Activated CD8-positive, alpha-beta memory T cell treated with anti-CD3 and anti-CD28 coated beads for 24 hours (primary cell): ENCODE measurements around the gene TCF4.

Experiments used
- DNase-seq: peaks from one replicate; pipeline ENCODE4 v3.0.0-alpha.2; 2020

The TCF4 gene

DNA sequence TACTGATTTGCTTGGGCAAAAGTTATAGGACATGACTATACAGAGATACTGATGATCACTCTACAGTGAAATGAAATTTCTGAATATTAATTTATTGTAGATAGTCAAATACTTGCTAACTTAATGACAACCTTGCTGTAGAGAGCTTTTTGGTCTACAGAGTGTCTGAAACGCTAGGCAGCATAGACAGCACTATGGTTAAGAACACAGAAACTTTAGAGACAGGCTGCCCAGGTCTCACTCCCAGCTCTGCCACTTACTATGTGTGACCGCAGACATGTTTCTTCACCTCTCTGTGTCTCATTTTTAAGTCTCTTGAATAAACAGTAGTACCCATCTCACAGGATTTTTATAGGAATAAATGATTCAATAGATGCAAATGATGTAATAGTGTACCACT, 247.0 kb downstream of the TCF4 start:
- no peak for DNase-seq

DNA sequence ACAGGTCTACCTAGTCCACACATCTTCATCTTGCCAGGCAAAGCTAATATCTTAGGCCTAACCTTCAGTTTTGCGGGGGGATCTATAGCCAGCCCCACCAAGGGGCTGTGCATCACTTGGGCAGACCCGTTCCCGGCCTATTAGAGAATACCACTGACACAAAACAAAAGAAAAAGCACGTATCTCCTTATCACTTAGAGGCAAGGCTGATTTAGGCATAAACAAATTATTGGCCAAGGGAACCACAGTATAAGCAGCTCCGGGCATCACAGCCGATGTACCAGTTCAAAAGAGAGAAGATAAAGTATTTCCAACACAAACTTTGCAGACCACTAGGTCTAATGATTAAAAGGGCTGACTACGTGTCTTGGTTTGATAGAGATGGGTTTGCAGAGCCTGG, 248.0 kb downstream of the TCF4 start:
- DNase-seq = no peak

DNA sequence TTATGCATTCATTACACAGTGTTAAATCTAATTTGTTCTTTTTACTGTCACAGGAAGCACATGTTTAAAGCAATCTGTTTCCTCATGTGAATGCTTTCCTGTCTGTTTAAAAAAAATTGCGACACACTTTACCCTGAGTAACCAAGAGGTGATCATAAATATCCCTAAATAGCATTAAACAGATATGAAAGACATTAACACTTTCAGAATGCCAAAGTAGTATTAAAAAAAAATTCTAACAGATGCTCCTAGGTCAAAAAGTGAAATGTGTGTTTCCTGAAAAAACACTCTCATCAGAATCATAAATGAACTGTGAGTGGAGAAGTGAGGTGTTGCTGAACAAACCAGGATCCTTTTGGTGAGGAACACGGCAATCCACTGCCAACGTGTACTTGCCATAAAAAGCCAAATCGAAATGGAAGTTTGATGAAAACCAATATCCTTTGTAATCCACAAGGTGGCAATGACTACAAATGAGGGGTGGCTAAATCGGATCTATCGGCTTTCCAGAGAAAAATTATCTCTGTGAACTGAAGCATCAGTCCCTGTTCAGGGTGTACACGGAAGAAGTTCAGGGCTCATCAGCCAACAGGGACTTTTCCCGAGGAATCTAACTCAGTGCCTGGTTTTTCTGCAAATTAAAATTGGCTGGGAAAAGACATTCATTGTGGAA, 248.9 kb downstream of the TCF4 start:
- no peak for DNase-seq

DNA sequence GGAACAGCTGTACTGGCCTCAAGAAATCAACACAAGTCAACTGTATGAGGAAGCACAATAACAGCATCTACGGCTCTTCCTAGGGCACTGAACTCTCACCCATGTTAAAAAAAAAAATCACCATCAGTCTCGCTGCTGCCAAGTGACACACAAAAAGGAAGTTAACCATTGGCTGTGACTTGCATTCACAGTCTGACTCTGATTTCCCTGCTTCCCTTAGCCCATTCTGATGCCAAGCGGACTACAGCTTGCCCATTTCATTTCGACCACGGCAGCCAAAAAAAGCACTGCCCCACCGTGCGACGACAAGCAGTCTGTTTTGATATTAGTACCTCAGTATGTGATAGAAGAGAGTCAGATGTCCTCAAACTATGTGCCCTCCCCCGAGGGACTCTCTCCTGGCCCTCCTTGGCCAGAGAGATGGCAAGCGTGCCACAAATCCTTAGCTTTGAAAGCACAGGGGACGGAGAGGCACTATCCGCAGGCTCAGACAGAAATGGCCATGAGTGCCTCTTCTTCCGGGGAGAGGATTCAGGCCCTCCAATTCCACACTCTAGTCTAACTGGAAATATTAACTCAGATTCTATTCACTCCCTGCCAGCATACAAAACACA, 250.0 kb downstream of the TCF4 start:
- no peak for DNase-seq

DNA sequence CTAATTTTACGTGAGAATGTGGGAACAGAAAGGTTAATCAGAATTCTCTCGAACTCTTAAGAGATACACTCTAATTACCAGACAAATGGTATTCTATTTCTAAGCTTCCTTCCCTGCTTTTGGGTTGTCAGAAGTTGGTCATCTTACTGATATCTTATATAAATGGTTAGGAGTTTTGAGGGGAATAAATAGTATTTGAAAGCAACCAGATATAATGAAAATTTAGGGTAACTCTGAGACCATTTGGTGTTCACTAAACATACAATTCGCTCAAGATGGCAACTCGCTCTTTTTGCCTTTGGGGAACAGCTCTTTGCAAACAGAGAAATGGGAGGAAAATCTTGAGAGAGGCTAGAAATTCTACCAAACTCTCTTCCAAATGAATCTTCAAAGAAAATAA, 250.9 kb downstream of the TCF4 start:
- DNase-seq = no peak

DNA sequence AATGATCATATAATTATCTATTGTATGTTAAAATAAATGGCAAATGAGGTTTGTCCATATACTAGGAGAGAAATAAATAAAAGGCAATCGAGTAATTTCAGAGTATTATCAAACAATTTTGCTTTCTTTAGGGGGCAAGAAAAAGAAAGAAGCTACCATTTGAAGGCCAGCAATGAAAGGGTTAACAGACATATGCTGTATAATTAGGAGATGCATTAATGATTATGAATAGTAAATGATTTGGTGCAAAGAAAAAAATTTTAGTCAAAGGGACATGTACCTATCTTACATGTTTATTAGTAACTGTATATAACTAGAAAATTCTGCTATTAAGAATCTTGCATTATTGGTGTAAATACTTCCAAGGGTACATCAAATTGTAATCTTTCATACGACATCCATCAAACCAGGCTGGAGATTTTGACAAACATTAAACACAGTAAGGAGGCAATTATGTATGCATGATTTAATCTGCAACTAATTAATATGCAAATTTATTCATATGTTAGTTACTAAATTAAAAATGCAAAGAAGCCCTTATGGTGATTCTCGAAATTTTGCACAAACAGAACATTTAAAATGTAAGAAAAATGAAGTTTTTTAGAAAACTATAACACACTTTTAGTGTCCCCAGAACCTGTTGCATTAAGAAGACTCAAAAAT, 251.4 kb downstream of the TCF4 start:
- no peak for DNase-seq

DNA sequence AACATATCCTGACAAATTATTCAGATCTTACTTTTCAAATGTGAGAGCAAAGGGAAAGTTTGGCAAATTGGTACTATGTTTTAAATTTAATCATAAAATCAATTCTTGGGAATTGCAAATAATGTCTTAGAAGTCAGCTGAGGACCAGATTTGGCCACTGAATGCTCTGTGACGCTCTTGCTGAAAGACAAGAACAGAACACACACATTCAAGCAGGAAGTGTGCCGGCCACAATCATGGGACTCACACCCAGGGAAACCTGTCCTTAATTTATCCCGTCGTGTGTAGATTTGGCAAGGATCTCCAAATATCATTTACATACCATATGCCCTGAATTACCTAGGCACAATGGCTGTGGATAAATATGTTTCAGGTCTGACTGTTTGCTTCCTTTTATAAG, 253.1 kb downstream of the TCF4 start:
- no peak for DNase-seq

DNA sequence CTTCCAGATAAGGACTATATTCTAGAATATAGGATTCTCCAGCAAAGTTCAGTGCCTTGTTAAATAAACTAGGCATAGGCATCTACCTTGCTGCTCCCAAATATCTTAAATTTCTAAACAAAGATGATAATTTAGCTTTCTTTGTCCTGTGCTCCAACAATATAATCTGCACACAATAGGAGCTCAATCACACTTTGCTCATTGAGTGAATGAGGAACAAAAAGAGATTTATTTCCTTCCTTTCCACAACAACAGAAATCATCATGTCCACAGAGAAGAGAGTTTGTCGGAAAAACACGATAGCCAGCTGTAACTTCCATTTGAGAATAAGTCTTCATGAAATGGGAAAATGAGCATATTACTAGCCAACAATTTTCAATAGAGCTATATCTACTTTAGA, 256.7 kb downstream of the TCF4 start:
- DNase-seq = no peak

DNA sequence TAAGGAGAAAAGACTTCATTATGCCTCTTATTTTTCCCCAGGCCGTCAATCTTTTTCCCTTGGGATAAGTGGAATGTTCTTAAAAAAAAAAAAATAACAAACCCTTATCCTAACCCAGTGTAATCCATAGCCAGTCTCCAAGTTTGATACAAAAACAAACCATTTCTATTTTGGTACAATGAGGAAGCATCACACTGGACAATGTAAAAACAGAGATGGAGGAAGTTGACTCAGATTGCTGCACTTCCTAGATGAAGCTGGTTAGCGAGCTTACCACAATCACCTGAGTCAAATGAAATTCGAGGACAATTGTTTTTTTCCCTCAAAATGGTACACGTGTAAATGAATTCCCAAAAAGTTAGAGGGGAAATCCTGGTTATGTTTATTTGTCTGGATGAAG, 259.7 kb downstream of the TCF4 start:
- no peak for DNase-seq

DNA sequence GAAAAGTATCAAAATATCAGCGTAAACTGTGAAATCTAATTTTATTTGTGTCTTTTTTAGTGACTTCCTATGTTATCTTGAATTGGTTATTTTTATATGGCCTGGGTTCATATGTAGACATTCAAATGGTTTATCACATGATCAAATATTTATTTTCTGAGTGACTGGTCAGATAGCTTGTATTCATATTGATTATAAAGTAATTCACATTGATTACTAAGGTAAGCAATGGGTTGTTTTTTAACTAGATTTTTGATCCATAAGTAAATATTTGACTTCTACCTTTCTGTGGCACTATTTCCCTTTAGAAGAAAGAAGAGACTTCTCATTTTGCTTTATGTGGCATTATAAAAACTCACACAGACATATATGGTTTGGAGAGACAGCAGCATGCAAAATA, 260.5 kb downstream of the TCF4 start:
- DNase-seq = no peak

DNA sequence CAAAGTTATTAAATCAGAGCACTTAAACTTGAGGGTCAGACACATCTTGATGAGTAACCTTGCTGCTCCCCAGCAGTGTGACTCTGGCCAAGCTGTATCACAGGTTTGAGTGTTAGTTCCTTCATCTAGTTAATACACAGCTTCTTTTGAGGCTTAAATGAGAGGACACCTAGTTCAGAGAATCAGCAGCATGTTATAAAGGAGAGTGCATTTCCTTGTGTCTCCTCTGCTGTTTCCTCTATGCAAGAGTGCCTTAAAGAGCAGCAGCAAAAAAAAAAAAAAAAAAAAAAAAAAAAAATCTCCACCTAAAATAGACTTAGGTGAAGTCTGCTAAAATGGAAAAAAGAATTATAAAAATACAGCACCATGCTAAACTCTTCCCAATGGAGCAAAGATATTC, 261.9 kb downstream of the TCF4 start:
- DNase-seq = no peak

DNA sequence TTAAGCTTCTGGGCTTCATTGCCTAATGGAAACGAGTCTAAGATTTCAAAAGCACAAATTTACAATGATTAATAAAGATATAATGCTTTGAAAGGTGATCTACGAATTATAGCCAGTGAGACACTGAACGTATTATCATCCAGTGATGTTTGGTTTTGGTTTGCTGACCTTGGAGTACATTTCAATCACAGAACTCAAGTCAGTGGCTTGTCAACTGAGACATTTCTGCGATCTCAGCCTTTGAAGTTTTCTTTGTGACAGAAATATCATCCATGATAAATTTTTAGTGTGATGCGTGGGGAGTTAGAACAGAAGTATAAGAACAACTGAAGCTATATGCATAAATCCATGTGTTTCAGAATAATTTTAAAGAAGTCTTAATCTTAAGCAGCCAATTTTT, 263.8 kb downstream of the TCF4 start:
- DNase-seq = no peak

DNA sequence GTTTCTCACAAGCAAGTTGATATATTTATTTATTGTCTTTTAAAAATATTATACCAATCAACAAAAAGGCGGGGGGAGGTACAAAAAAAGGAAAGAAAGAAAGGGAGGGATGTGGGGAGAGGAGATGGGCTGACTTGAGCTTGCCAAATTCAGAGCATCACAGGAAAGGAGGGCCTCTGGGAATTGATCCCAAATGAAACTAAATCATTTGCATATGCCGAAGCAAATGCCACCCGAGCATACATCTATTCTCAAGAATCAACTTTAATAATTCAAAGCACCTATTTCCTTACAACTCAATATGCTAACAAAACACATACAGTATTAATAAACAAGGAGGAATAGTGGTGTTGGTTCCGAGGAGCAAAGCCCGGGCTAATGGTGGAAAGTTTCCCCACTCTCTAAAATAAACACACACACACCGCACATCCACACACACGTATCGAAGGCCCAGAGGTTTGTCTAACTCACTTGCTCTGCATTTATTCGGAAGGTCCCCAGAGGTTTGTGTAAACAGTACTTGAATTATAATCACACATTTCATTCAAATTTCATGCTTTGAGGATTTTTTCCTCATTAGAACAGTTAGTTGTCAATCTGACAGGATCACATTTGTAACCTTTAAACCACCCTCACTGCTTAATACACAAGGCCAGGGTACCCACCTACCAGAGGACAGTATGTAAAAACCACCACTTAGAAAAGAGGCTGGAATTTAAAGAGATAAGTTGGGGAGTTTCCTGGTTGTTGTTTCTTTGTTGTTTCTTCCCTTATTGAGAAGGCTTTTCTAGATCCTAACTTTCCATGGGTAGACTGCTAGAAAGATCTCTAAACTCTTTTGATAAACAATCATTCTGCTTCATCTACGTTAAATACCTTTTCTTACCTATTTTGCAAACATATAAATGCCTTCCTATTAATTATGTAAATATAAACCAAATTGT, 264.7 kb downstream of the TCF4 start:
- DNase-seq = no peak

DNA sequence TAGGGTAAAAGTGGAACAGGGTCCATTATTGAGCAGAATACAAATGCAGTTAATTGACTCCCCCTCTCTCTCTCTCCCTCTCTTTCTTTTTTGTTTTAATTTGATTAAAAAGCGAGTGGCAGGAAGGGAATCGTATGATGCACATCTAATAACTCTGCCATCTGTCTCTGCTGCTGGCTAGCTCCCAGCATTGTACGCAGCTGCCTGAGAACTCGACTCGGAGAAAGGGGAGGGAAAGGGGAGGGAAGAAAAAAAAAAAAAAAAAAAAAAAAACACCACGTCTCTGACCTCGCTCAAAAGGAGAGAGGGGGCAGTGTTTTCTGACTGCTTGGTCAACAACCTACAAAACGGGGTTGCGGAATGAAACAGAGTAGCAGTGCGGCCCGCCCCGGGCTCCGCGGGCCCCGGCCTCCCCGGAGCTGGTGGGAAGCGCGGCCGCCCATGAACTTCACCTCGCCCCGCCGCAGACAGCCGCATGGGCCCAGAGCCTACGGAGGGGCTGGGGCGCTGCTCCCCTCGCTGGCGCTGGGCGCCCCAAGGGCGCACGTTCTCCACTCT, 265.7 kb downstream of the TCF4 start:
- DNase-seq = no peak

DNA sequence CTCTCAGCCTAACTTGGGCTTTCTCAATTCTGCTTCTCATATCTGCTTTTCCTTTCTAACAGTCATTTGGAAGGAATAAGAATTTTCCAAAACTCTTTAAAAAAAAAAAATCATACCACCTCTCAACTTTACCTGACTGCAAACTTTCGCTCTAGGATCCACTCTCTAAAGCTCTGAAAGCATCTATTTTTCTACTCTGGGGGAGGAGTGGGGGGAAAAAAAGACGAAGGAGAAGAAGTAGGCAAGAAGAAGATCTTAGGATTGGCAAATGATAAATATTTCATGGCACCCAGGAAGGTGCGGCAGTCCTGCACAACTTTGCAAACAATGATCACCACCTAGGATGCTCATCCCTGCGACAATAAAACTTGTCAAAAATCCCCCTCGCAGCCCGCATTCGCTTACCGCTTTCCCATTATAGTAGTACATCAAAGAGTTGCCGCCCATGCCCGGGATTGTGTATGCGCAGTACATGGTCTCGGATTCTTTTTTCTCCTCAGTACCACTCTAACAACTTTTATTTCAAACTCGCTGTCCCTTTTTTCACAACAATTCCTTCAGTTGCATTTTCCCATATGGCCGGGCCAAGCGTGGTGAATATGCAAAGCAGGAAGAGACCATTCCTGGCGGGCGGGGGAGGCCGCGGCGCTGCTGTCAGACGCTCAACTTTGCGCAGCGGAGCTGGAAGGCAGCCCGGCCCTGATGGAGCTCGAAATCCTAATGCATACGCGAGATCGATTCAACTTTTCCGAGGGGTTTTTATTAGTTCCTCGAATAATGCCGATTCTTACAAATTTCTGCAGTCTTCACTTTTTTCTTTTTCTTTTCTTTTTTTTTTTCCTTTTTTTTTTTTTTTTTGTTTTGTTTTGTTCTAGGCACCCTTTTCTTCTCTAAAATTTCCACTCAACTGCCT, 266.5 kb downstream of the TCF4 start:
- DNase-seq = peak; percentile 57

DNA sequence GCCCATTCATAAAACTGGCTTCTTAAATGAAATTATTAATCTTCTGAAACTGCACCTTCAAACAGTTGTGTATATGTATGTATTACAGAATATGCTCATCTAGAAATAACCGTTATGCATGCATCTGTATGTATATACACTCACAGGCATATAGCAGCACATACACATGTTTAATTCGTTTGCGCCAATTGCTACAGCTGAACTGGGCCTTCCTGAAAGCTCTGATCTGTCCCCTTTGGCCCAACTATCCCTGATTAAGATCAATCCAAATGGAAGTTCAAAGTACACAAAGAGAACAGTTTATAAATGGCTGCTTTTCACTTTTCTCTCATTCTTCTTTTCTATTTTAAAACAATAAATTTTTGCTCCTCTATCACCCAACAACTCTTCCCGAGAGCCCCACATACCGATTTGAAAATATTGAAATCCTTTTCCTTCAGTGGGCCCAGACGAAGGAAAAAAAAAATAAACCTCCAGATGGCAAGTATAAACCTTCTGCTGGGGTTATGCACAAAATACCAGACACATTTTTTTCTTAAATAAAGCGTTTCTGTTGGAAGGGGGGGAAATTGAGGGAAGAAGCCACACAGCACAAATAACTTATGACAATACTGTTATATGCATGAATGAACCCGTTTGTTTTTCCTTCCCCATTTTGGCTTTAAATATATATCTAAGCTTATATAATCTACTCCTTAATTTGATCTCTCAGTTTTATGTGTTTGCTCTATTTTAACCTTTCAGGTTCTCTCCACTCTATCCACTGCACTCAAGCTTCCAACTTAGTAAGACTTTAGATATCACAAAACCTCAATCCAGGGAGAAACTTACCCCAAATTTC, 267.3 kb downstream of the TCF4 start:
- no peak for DNase-seq

DNA sequence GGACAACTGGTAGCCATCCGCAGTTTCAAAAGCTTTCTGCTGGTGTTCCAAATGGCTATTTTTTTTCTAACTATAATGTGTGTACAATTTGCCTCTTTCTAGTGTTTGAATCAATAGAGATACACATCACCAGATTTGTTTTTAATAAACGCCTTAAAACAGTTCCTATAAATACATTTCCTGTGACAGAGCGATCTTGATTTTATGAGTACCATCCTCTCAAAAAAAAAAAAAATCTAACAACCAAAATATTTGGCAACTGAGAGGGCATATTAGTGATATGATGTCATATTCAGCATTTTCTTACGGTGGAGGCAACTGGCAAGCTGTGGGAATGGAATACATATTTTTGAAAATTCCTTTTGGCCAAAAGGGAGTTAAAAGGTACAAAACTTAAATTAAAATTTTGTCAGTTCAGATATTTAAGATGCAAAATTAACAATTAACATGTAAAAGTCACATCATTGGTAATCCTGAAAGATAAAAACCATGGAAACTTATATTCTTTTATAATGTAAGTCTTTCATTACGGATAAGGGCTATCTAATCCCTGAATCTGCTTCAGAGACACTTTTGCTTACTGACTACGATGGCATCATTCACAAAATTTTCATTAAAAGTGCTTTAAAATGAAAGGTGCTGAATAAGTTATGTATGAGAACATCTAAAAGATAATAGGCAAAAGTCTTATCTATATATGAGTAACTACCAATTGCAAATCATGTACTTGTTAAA, 268.4 kb downstream of the TCF4 start:
- no peak for DNase-seq

DNA sequence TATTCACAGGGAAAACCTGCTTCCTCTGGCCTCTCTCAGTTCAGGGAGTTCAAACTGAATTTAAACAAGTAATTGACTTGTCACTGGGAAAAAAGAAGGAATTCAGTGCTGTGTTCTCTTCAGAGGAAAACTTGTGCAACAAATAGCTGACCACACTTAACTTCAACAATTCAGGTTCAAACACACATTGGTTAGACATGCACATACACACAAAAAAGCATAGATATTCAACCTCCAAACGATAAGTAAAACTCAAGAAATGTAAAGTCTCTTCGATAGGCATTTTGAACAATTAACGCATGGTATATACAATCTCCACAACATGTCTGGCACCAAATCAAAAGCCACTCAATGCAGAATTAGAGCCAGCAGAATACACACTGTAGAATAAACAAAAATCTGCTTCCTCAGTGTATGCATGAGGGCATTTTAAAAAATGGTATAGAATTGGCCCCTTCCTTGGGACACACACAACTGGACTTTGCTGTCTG, 269.0 kb downstream of the TCF4 start:
- no peak for DNase-seq

DNA sequence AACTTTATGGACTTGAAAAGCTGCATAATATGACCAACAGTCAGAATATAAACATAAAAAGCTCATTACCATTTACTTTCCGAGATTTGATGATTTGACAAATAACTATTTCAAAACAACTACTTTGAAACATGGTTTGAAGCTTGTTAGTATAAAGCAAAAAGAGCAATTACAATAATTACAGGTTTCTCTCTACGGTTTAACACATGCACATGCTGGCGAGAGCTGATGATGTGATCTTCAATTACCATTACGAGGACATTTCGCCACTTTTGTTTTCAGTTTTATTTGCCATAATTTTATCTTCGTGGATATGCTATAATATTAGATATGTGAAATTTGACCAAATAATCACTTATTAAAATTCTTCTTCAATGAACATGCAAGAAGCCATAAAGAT, 270.1 kb downstream of the TCF4 start:
- DNase-seq = no peak

DNA sequence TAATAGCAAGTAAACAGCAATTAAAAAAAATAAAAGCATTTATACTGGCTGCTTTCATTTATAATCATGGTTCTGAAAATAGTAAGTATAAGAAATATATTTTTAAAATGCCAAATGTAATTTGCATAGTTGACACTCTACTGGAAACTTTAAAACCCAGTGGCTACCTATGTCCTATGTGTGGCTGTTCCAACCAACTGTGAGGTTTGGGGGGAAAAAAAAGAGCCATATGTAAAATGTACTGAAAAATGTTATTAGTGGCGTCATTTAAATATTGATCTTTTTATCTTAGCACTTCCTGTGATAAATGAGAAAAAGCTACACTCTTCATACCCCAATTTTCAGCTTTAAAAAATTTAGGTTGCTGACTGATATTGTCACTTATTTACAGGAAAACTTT, 270.7 kb downstream of the TCF4 start:
- DNase-seq = no peak
